NT2/D1 (cell line): Measurements from ENCODE around the gene GDI2.

Experiments used
- DNase-seq: peaks from one replicate; pipeline ENCODE4 v3.0.0-alpha.2; 2011; ENCODE audit warnings: low read depth, low spot score
- H3K27me3 ChIP-seq: 2 replicates; pipeline ENCODE4 v1.6.0; 2011; ENCODE audit warnings: mild to moderate bottlenecking; ENCODE audit not compliant: insufficient read length, insufficient read depth
- H3K36me3 ChIP-seq: 2 replicates; pipeline ENCODE4 v1.6.1; 2011; ENCODE audit warnings: mild to moderate bottlenecking, low read length, mixed read lengths; ENCODE audit not compliant: insufficient read depth, insufficient read length
- H3K4me1 ChIP-seq: 2 replicates; pipeline ENCODE4 v1.5.1; 2011; ENCODE audit not compliant: insufficient read depth, insufficient read length
- H3K4me3 ChIP-seq: 2 replicates; pipeline ENCODE4 v1.5.1; 2011; ENCODE audit warnings: low read depth; ENCODE audit not compliant: insufficient read length
- H3K9ac ChIP-seq: 2 replicates; pipeline ENCODE4 v1.6.0; 2011; ENCODE audit warnings: low read depth; ENCODE audit not compliant: insufficient read length
- H3K9me3 ChIP-seq: 2 replicates; pipeline ENCODE4 v1.5.1; 2011; ENCODE audit warnings: mild to moderate bottlenecking, low read length; ENCODE audit not compliant: insufficient read depth
- SUZ12 ChIP-seq: IDR thresholded peaks from 2 replicates; pipeline ENCODE4 v1.6.1; 2011; ENCODE audit not compliant: insufficient read length, insufficient read depth; ENCODE audit errors: extremely low read depth
- YY1 ChIP-seq: IDR thresholded peaks from 2 replicates; pipeline ENCODE4 v1.6.1; 2011; ENCODE audit not compliant: insufficient read length, insufficient read depth
- ZNF274 ChIP-seq: IDR thresholded peaks from 2 replicates; pipeline ENCODE4 v1.6.1; 2011; ENCODE audit warnings: mild to moderate bottlenecking, low read depth, low read length

The GDI2 gene

GRCh38 chr10:5776136-5776880, 36.9 kb downstream of the GDI2 start:
- peak; percentile 6 for DNase-seq
- Histone ChIP-seq H3K9me3 (no peaks in the 10 kb centered on the region), H3K27me3 (no peaks in the 10 kb centered on the region), H3K4me1 (no peaks in the 10 kb centered on the region), H3K4me3 (no peak overlapping the region), H3K36me3 (peaks cover 29% of the 10 kb centered on the region), H3K9ac (no peak overlapping the region)
- TF ChIP-seq SUZ12: no peak
- no peak for TF ChIP-seq YY1
- TF ChIP-seq ZNF274: no peak

GRCh38 chr10:5775685-5776084, 37.5 kb downstream of the GDI2 start:
- Histone ChIP-seq H3K36me3 (peaks cover 31% of the 10 kb centered on the region), H3K9me3 (no peaks in the 10 kb centered on the region), H3K4me3 (no peak overlapping the region), H3K4me1 (no peaks in the 10 kb centered on the region), H3K27me3 (no peaks in the 10 kb centered on the region), H3K9ac (no peak overlapping the region)
- TF ChIP-seq SUZ12: no peak
- no peak for TF ChIP-seq ZNF274
- TF ChIP-seq YY1: no peak
- DNase-seq: no peak

- no peak for TF ChIP-seq YY1
- no peak for TF ChIP-seq ZNF274
- TF ChIP-seq SUZ12: no peak
- no peak overlapping the region for H3K4me3 ChIP-seq
- H3K27me3 ChIP-seq: no peaks in the 10 kb centered on the region
- peaks cover 31% of the 10 kb centered on the region for H3K36me3 ChIP-seq
- no peak for DNase-seq
- no peaks in the 10 kb centered on the region for H3K4me1 ChIP-seq
- no peak overlapping the region for H3K9ac ChIP-seq
- no peaks in the 10 kb centered on the region for H3K9me3 ChIP-seq
Measured at GRCh38 chr10:5774987-5775620, 38.1 kb downstream of the GDI2 start.

- TF ChIP-seq SUZ12 (no peak), ZNF274 (no peak)
- Histone ChIP-seq H3K4me3 (no peak overlapping the region), H3K9me3 (no peaks in the 10 kb centered on the region), H3K4me1 (no peaks in the 10 kb centered on the region), H3K27me3 (no peaks in the 10 kb centered on the region), H3K36me3 (peaks cover 77% of the 10 kb centered on the region), H3K9ac (no peak overlapping the region)
- DNase-seq: no peak
Measured at GRCh38 chr10:5766189-5766588, 47.0 kb downstream of the GDI2 start.

GRCh38 chr10:5765617-5766016, 47.6 kb downstream of the GDI2 start:
- DNase-seq: no peak
- Histone ChIP-seq H3K9me3 (no peaks in the 10 kb centered on the region), H3K36me3 (peaks cover 81% of the 10 kb centered on the region), H3K9ac (no peak overlapping the region), H3K4me3 (no peak overlapping the region), H3K27me3 (no peaks in the 10 kb centered on the region), H3K4me1 (no peaks in the 10 kb centered on the region)
- no peak for TF ChIP-seq SUZ12
- no peak for TF ChIP-seq ZNF274
- TF ChIP-seq YY1: no peak

- peaks cover 88% of the 10 kb centered on the region for H3K36me3 ChIP-seq
- no peaks in the 10 kb centered on the region for H3K4me1 ChIP-seq
- H3K9ac ChIP-seq: no peak overlapping the region
- no peaks in the 10 kb centered on the region for H3K9me3 ChIP-seq
- no peak overlapping the region for H3K4me3 ChIP-seq
- TF ChIP-seq SUZ12: no peak
- TF ChIP-seq YY1: no peak
- no peak for TF ChIP-seq ZNF274
- no peaks in the 10 kb centered on the region for H3K27me3 ChIP-seq
- DNase-seq: no peak
Measured at GRCh38 chr10:5764422-5765297, 48.6 kb downstream of the GDI2 start.

- no peak for DNase-seq
- H3K36me3 ChIP-seq: peaks cover 90% of the 10 kb centered on the region
Measured at GRCh38 chr10:5762531-5762930, 50.7 kb downstream of the GDI2 start.

More at GRCh38 chr10:5762531-5762930, 50.7 kb downstream of the GDI2 start:
- Histone ChIP-seq H3K9ac (no peak overlapping the region), H3K4me3 (no peak overlapping the region), H3K9me3 (no peaks in the 10 kb centered on the region), H3K4me1 (no peaks in the 10 kb centered on the region), H3K27me3 (no peaks in the 10 kb centered on the region)
- TF ChIP-seq SUZ12 (no peak), ZNF274 (no peak), YY1 (no peak)
